Left lobe of liver (tissue), 2 donors: Measurements from ENCODE around the gene ELL. TPM values are rescaled to one million over a fixed set of nuclear protein-coding genes. Genes with fewer than 3 reads are reported as not detected.

Experiments used
- ATAC-seq: fragments of 200-7000 bp; cut with Tn5 transposase; one replicate; pipeline ENCODE4 v1.9.1; 2020; ENCODE audit warnings: mild to moderate bottlenecking, moderate library complexity
- DNase-seq: peaks from one replicate; pipeline ENCODE4 v3.0.0-alpha.2; 2020; ENCODE audit warnings: low spot score
- total RNA-seq: library from RNA; stranded (reverse); gene quantifications from one replicate; pipeline ENCODE4 v1.2.1, GENCODE V29; 2021
- donor health status: DM: no; HTN: no; CAD: no; lungs with moderate emphysema.
- donor health status: DM: no; HTN: yes; CAD: no.

ELL gene
- total RNA-seq, 1 donor from 2014 or later = 11.2 TPM

- ATAC-seq = no peak
These were observed 47.4 kb downstream of the ELL start for GRCh38 chr19:18474366-18474887.

DNA sequence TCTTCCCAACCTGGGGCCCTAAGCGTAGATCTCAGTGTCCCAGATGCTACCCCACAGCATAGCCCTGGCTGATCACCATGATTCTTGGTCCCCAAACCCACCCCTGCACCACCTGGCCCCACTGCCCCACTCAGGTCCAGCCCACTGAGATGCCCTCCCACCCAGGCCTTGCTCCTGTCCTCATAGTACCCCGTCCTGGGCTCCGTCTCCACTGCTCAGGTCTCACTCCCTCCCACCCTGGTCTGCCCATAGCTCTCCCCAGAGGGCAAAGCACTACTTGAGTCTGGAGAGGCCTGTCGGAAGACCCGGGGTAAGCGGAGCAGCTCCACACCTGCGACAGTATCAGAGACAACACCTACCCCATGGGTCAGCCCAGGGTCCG is 48.2 kb downstream of the ELL start:
- DNase-seq = no peak
- ATAC-seq = no peak

More at GRCh38 chr19:18474366-18474887, 47.4 kb downstream of the ELL start:
- DNase-seq = no peak

GRCh38 chr19:18473003-18473705 is 48.7 kb downstream of the ELL start:
- no peak for ATAC-seq
- no peak for DNase-seq

GRCh38 chr19:18470787-18471186 is 51.1 kb downstream of the ELL start:
- ATAC-seq = no peak
- no peak for DNase-seq

DNA sequence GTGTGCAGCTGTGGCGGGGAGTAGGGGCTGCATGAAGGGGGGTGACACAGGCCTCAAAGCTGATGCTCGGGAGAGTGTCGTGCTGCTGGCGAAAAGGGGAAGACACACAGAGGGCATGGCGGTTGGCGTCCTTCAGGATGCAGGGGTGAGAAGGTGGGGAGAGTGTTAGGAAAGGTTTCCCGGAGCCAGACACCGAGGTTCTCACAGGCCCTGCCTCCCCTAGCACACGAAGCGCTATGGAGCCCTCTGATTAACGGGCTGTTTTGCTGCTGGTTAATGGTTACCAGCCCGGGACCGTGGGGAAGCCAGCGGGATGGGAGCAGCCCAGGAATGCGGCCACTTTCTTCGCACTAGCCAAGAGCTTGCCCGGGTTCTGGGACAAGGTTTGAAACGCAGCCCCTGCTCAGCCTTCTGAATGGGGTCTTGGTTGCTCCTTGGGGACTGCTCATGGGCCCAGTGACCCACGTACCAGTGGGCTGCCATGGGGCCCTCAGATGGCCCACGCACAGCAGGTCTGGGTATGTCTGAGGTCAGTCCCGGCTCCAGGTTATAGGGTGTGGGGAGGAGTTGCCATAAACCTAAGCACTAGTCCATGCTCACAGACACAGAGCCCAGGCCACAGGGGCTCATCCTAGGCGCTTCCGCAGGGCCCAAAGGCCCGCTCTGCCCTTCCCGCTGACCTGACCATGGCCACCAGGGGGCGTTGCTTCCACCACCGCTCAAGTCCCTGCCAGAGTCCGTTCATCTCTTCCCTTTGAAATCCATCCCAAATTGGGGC is 52.6 kb downstream of the ELL start:
- ATAC-seq = peak; percentile 67
- DNase-seq = peak; percentile 78

- DNase-seq (peak; percentile 71), ATAC-seq (peak; percentile 34)
These were observed 53.4 kb downstream of the ELL start for GRCh38 chr19:18468517-18468916.

GRCh38 chr19:18467978-18468377 is 53.9 kb downstream of the ELL start:
- ATAC-seq (no peak), DNase-seq (no peak)

DNA sequence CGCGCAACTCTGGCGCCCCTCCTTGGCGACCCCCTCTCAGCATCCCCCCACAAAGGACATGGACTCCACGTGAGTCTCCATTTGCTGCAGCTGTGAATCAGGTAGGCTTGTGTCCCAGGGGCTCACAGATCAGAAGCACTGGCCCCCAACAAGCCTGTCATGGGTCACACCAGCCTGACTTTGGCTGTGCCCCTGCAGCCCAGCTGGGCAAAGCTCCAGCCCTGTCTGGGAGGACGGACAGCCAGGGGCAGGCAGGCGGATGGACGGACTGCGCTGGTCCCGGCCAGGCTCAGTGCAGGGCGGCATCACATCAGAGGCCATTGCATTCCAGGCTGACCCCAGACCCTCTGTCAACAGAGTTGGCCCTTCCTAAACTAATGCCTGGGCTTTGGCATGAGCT is 55.5 kb downstream of the ELL start:
- ATAC-seq (no peak), DNase-seq (no peak)

DNA sequence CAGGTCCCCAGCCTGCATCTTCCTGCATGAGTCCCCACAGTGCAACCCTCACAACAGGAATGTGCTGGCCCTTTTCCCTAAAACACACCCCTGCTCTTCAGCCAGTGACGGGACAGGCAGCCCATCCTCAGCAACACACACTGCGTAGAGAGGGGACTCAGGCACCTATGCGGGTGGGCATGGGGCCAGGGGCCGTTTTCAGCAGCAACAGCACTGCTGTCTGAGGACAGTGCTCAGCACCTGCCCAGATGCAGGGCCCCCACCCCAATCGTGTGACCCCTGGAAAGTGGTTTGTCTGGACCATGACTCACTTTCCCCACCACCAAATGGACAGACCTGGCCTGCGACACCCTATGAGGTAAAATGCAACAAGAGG is 55.9 kb downstream of the ELL start:
- ATAC-seq (no peak), DNase-seq (no peak)

DNA sequence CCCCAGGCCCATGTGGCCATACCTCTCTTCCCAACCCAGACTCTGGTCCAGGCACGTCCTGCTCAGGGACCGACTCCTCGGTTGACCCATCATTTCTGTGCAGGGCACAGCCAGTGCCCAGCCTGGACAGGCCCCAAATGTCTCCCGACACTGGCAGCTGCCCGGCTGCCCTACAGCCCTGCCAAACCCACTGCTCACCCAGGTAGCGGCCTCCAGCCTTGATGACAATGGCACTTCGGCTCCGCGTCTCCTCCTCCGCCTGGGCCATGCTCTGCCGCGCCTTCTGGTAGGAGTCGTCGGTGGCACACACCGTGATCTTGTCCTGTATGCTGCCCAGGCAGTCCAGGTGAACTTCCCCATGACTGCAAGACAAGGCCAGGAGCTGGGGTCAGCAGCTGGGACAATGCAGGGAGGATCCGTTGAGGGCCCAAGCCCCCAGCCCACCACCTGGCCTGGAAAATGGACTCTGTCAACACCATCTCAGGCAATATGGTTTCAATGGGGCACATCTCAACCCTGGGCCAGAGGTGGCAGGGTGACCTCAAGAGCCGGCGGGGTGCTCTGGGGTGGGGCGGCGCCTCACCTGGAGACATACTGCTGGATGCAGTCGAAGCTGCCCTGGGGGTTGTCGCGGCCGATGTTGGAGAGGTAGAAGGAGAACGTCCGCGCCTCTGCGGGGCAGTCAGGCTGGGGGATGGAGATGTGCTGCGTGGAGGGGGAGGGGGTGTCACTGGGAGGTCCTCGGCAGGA is 56.5 kb downstream of the ELL start:
- DNase-seq (no peak), ATAC-seq (peak; percentile 2)

- peak; percentile 71 for ATAC-seq
- peak; percentile 93 for DNase-seq
These were observed 57.2 kb downstream of the ELL start for GRCh38 chr19:18464646-18465045.

- DNase-seq (no peak), ATAC-seq (no peak)
These were observed 60.4 kb downstream of the ELL start for GRCh38 chr19:18461471-18461870.

DNA sequence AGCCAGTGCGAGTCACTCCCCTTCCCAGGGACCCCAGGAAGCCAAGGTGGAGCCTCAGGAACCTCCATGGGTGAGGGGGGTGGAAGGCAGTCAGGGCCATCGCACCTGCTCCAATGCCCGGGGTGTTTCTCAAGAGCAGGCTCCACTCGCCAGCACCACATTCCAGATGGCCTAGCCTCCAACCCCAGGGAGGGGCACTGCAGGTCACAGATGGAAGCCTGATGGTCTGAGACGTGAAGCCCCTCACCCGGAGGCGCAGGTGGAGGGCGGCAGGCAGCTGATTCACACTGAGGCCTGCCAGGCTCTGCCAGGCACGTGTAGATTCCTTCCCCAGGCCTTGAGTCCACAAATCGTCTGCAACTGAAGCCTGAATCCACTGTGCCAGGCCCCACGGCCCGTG is 61.0 kb downstream of the ELL start:
- ATAC-seq (no peak), DNase-seq (no peak)

GRCh38 chr19:18457483-18458331 is 64.2 kb downstream of the ELL start:
- DNase-seq (no peak), ATAC-seq (no peak)

- DNase-seq (peak; percentile 46), ATAC-seq (no peak)
These were observed 64.9 kb downstream of the ELL start for GRCh38 chr19:18456974-18457373.

GRCh38 chr19:18456279-18456678 is 65.6 kb downstream of the ELL start:
- no peak for DNase-seq
- no peak for ATAC-seq

DNA sequence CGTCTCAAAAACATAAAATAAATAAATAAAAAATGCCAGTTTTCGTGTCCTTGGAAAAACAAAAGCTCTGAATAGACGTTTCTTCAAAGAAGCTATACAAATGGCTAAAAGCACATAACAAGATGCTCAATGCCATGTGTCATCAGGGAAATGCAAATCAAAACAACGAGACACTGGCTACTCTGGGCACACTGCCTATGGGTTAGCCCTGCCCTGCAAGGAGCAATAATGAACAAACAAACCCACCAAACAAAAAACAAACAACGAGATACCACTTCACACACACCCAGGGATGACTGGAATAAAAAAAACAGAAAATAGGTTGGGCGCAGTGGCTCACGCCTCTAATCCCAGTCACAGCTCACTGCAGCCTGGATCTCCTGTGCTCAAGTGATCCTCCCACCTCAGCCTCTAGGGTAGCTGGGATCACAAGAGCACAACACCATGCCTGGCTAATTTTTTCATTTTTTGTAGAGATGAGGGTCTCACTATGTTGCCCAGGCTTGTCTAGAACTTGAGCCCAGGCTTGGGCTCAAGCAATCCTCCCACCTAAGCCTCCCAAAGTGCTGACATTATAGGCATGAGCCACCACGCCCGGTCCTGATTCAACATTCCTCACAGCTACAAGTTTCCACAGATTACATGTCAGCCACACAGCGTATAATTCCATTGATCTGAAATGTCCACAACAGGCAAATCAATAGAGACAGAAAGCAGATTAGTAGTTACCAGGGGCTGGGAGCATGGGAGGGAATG is 68.4 kb downstream of the ELL start:
- DNase-seq = no peak
- ATAC-seq = no peak

GRCh38 chr19:18452386-18452785 is 69.5 kb downstream of the ELL start:
- ATAC-seq = no peak

GRCh38 chr19:18450931-18451836 is 70.7 kb downstream of the ELL start:
- peak; percentile 83 for DNase-seq
- peak; percentile 86 for ATAC-seq

More at GRCh38 chr19:18452386-18452785, 69.5 kb downstream of the ELL start:
- no peak for DNase-seq
